GM23338 (cell line): Measurements from ENCODE around the gene PIN1. TPM values are rescaled to one million over a fixed set of nuclear protein-coding genes. Genes with fewer than 3 reads are reported as not detected.
A peak's percentile ranks its signal among the peaks of the same experiment; 100 is the strongest.

ENCODE experiments used
- ATAC-seq: fragments of 200-7000 bp; cut with Tn5 transposase; 3 replicates; pipeline ENCODE4 v1.9.1; 2020
- DNase-seq: peaks from one replicate; pipeline ENCODE4 v3.0.0-alpha.2; 2015; ENCODE audit warnings: low spot score
- H2AFZ ChIP-seq: fragments of 200-600 bp; sonication (generic); 2 replicates; pipeline ENCODE4 v1.8.0; 2016; ENCODE audit warnings: antibody characterized with exemption, mild to moderate bottlenecking, moderate library complexity
- H3F3A ChIP-seq: fragments of 200-600 bp; sonication (generic); replicated peaks from 2 replicates; pipeline ENCODE4 v1.8.0; 2017; ENCODE audit warnings: antibody characterized with exemption, mixed run types, low read depth
- H3K27ac ChIP-seq: fragments of 200-600 bp; sonication (generic); 2 replicates; pipeline ENCODE4 v1.6.1; 2016; ENCODE audit warnings: low read depth
- H3K27me3 ChIP-seq: fragments of 200-600 bp; sonication (generic); 2 replicates; pipeline ENCODE4 v1.8.0; 2016; ENCODE audit warnings: mild to moderate bottlenecking, mixed run types, moderate library complexity; ENCODE audit not compliant: insufficient read depth
- H3K36me3 ChIP-seq: fragments of 200-600 bp; sonication (generic); 2 replicates; pipeline ENCODE4 v1.8.0; 2016; ENCODE audit warnings: mild to moderate bottlenecking; ENCODE audit not compliant: insufficient read depth
- H3K4me1 ChIP-seq: fragments of 200-600 bp; sonication (generic); 2 replicates; pipeline ENCODE4 v1.8.0; 2016; ENCODE audit warnings: mild to moderate bottlenecking, moderate library complexity; ENCODE audit not compliant: insufficient read depth
- H3K4me2 ChIP-seq: fragments of 200-600 bp; sonication (generic); 2 replicates; pipeline ENCODE4 v1.7.1; 2017; ENCODE audit warnings: mixed run types
- H3K4me3 ChIP-seq: fragments of 200-600 bp; sonication (generic); 2 replicates; pipeline ENCODE4 v1.6.1; 2016; ENCODE audit warnings: mixed run types
- H3K79me2 ChIP-seq: fragments of 200-600 bp; sonication (generic); replicated peaks from 2 replicates; pipeline ENCODE4 v1.8.0; 2017; ENCODE audit warnings: mild to moderate bottlenecking; ENCODE audit not compliant: insufficient read depth
- H3K9me2 ChIP-seq: fragments of 200-600 bp; sonication (generic); 2 replicates; pipeline ENCODE4 v1.8.0; 2017; ENCODE audit not compliant: insufficient read depth
- H4K20me1 ChIP-seq: fragments of 200-600 bp; sonication (generic); replicated peaks from 2 replicates; pipeline ENCODE4 v1.8.0; 2017; ENCODE audit warnings: mild to moderate bottlenecking; ENCODE audit not compliant: insufficient read depth
- H3K27ac Mint-ChIP-seq: 2 replicates; pipeline ENCODE4 v1.8.0; 2020; ENCODE audit warnings: inconsistent platforms, mild to moderate bottlenecking, moderate library complexity, mixed read lengths
- H3K27me3 Mint-ChIP-seq: 3 replicates; pipeline ENCODE4 v1.8.0; 2022; ENCODE audit warnings: low read depth, mild to moderate bottlenecking, moderate library complexity, mixed read lengths, inconsistent platforms; ENCODE audit not compliant: insufficient read depth, poor library complexity
- H3K36me3 Mint-ChIP-seq: 3 replicates; pipeline ENCODE4 v1.8.0; 2021; ENCODE audit warnings: low read depth, mild to moderate bottlenecking, inconsistent platforms, moderate library complexity, mixed read lengths
- H3K4me1 Mint-ChIP-seq: 3 replicates; pipeline ENCODE4 v1.8.0; 2020; ENCODE audit warnings: mild to moderate bottlenecking, inconsistent platforms, mixed read lengths
- H3K4me3 Mint-ChIP-seq: 3 replicates; pipeline ENCODE4 v1.8.0; 2021; ENCODE audit warnings: moderate library complexity, mild to moderate bottlenecking, inconsistent platforms, mixed read lengths
- H3K9me3 Mint-ChIP-seq: 3 replicates; pipeline ENCODE4 v1.8.0; 2020; ENCODE audit warnings: moderate library complexity, mild to moderate bottlenecking, inconsistent platforms, mixed read lengths
- CTCF ChIP-seq, 2 experiments: fragments of 200-600 bp in 1 of 2; sonication (generic) in 1 of 2; conservative IDR thresholded peaks; 2 replicates each; pipeline versions ENCODE4 v1.5.1 to v1.6.1; 2016 to 2017; ENCODE audit warnings: antibody characterized with exemption in 2 of 2, low read depth in 2 of 2, mild to moderate bottlenecking in 2 of 2, moderate library complexity in 1 of 2
- EZH2 ChIP-seq: fragments of 200-600 bp; sonication (generic); IDR thresholded peaks from one replicate; pipeline ENCODE4 v1.8.0; 2017; ENCODE audit warnings: antibody characterized with exemption, mild to moderate bottlenecking, low read depth; ENCODE audit not compliant: unreplicated experiment
- POLR2AphosphoS5 ChIP-seq: IDR thresholded peaks from 2 replicates; pipeline ENCODE4 v1.6.1; 2016; ENCODE audit warnings: antibody characterized with exemption, low read depth
- polyA plus RNA-seq: library from polyadenylated mRNA; unstranded; fragments of >200 nt; fragmentation: Nextera tagmentation; extraction: Ambion mirVana; gene quantifications from 2 replicates; pipeline ENCODE4 v1.2.1, GENCODE V29; 2016
- total RNA-seq: library from RNA; depleted of rRNA; stranded (reverse); fragments of >200 nt; shearing (Covaris generic); gene quantifications from 2 replicates; pipeline ENCODE4 v1.2.3, GENCODE V29; 2014
- TF ChIP-seq, protein P1 (sequence below): fragments of 250-450 bp; sonication (Bioruptor Pico); IDR thresholded peaks from 2 replicates; pipeline ENCODE4 v1.5.0; 2020; ENCODE audit warnings: mild to moderate bottlenecking, moderate library complexity
- TF ChIP-seq, protein P2 (sequence below): IDR thresholded peaks from 2 replicates; pipeline ENCODE4 v1.6.1; 2016; ENCODE audit warnings: antibody characterized with exemption

PIN1 gene
- total and polyA plus RNA-seq, 2 experiments from 2014 or later = 127 TPM

GRCh38 chr19:9847087-9847671, 12.1 kb downstream of the PIN1 start (continued):
- peak; percentile 59 to 84 for TF ChIP-seq CTCF (conservative IDR thresholded peaks at IDR 0.05; ENCODE audit: low read depth in 2 of 2)
- TF ChIP-seq EZH2 = no peak
- no peak for TF ChIP-seq POLR2AphosphoS5
- TF ChIP-seq, protein P1, sequence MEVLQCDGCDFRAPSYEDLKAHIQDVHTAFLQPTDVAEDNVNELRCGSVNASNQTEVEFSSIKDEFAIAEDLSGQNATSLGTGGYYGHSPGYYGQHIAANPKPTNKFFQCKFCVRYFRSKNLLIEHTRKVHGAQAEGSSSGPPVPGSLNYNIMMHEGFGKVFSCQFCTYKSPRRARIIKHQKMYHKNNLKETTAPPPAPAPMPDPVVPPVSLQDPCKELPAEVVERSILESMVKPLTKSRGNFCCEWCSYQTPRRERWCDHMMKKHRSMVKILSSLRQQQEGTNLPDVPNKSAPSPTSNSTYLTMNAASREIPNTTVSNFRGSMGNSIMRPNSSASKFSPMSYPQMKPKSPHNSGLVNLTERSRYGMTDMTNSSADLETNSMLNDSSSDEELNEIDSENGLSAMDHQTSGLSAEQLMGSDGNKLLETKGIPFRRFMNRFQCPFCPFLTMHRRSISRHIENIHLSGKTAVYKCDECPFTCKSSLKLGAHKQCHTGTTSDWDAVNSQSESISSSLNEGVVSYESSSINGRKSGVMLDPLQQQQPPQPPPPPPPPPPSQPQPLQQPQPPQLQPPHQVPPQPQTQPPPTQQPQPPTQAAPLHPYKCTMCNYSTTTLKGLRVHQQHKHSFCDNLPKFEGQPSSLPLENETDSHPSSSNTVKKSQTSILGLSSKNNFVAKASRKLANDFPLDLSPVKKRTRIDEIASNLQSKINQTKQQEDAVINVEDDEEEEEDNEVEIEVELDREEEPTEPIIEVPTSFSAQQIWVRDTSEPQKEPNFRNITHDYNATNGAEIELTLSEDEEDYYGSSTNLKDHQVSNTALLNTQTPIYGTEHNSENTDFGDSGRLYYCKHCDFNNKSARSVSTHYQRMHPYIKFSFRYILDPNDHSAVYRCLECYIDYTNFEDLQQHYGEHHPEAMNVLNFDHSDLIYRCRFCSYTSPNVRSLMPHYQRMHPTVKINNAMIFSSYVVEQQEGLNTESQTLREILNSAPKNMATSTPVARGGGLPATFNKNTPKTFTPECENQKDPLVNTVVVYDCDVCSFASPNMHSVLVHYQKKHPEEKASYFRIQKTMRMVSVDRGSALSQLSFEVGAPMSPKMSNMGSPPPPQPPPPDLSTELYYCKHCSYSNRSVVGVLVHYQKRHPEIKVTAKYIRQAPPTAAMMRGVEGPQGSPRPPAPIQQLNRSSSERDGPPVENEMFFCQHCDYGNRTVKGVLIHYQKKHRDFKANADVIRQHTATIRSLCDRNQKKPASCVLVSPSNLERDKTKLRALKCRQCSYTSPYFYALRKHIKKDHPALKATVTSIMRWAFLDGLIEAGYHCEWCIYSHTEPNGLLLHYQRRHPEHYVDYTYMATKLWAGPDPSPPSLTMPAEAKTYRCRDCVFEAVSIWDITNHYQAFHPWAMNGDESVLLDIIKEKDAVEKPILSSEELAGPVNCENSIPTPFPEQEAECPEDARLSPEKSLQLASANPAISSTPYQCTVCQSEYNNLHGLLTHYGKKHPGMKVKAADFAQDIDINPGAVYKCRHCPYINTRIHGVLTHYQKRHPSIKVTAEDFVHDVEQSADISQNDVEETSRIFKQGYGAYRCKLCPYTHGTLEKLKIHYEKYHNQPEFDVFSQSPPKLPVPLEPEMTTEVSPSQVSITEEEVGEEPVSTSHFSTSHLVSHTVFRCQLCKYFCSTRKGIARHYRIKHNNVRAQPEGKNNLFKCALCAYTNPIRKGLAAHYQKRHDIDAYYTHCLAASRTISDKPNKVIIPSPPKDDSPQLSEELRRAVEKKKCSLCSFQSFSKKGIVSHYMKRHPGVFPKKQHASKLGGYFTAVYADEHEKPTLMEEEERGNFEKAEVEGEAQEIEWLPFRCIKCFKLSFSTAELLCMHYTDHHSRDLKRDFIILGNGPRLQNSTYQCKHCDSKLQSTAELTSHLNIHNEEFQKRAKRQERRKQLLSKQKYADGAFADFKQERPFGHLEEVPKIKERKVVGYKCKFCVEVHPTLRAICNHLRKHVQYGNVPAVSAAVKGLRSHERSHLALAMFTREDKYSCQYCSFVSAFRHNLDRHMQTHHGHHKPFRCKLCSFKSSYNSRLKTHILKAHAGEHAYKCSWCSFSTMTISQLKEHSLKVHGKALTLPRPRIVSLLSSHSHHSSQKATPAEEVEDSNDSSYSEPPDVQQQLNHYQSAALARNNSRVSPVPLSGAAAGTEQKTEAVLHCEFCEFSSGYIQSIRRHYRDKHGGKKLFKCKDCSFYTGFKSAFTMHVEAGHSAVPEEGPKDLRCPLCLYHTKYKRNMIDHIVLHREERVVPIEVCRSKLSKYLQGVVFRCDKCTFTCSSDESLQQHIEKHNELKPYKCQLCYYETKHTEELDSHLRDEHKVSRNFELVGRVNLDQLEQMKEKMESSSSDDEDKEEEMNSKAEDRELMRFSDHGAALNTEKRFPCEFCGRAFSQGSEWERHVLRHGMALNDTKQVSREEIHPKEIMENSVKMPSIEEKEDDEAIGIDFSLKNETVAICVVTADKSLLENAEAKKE = no peak

DNA sequence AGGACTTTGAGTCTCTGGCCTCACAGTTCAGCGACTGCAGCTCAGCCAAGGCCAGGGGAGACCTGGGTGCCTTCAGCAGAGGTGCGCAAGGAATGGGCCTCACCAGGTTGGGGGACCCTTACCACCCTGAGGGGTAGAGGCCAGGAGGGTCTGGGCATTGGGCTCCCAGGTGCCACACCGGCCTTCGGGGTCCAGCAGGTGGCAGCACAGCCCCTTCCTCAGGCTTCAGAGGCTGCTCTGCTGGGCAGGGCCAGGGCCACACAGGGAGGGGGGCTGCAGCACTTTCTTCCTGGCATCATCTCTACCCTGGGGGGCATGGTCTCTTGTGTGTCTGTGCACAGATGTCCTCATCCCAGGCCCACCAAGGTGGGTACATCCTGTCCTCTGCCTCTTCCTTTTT, 12.9 kb downstream of the PIN1 start:
- peak; percentile 82 for ATAC-seq

More for the DNA sequence above, 12.9 kb downstream of the PIN1 start:
- Histone ChIP-seq H3K9me2 (no peaks in the 10 kb centered on the region), H3K79me2 (no peaks in the 10 kb centered on the region), H4K20me1 (peaks cover 8% of the 10 kb centered on the region; the same call in 1 of the 2 replicates), H3F3A (no peaks in the 10 kb centered on the region), H3K4me3 (no peak overlapping the region), H3K4me1 (peaks cover 10% of the 10 kb centered on the region; the same call in 1 of the 2 replicates), H3K4me2 (no peak overlapping the region), H3K27ac (no peak overlapping the region), H3K27me3 (no peaks in the 10 kb centered on the region), H3K36me3 (no peaks in the 10 kb centered on the region), H2AFZ (no peak overlapping the region)
- peaks cover 24% of the 10 kb centered on the region for H3K36me3 Mint-ChIP-seq
- DNase-seq = peak; percentile 72
- TF ChIP-seq CTCF (conservative IDR thresholded peaks at IDR 0.05; ENCODE audit: low read depth in 2 of 2) = peak; percentile 77 to 91
- TF ChIP-seq, protein P2, sequence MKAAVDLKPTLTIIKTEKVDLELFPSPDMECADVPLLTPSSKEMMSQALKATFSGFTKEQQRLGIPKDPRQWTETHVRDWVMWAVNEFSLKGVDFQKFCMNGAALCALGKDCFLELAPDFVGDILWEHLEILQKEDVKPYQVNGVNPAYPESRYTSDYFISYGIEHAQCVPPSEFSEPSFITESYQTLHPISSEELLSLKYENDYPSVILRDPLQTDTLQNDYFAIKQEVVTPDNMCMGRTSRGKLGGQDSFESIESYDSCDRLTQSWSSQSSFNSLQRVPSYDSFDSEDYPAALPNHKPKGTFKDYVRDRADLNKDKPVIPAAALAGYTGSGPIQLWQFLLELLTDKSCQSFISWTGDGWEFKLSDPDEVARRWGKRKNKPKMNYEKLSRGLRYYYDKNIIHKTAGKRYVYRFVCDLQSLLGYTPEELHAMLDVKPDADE = no peak
- H3K27ac Mint-ChIP-seq = no peak overlapping the region
- H3K27me3 Mint-ChIP-seq = peaks cover 9% of the 10 kb centered on the region
- no peak overlapping the region for H3K4me3 Mint-ChIP-seq
- peaks cover 23% of the 10 kb centered on the region for H3K4me1 Mint-ChIP-seq
- H3K9me3 Mint-ChIP-seq = peaks cover 4% of the 10 kb centered on the region; the same call in 2 of the 3 replicates
